K562 (cell line): ENCODE results near the gene COPA. TPM values are rescaled to one million over a fixed set of nuclear protein-coding genes. Genes with fewer than 3 reads are reported as not detected.

Experiments
- ETV1 ChIP-seq: fragments of 450-650 bp; conservative IDR thresholded peaks from 2 replicates; pipeline ENCODE4 v1.6.1; 2016; ENCODE audit warnings: missing genetic modification characterization, control low read depth, low read depth, missing compliant biosample characterization
- GTF2F1 ChIP-seq: IDR thresholded peaks from 2 replicates; pipeline ENCODE4 v1.6.1; 2011; ENCODE audit warnings: low read depth, low read length, improper control_type of control experiment
- ILF3 ChIP-seq: fragments of 450-650 bp; IDR thresholded peaks from 2 replicates; pipeline ENCODE4 v1.6.1; 2018; ENCODE audit warnings: antibody characterized with exemption, mild to moderate bottlenecking, moderate library complexity, borderline replicate concordance
- KDM2B ChIP-seq: fragments of 250-450 bp; sonication (Bioruptor Pico); IDR thresholded peaks from 2 replicates; pipeline ENCODE4 v1.8.0; 2021; ENCODE audit warnings: mild to moderate bottlenecking, moderate library complexity
- NCOR1 ChIP-seq: fragments of 450-650 bp; IDR thresholded peaks from 2 replicates; pipeline ENCODE4 v1.6.1; 2016; ENCODE audit warnings: mild to moderate bottlenecking, moderate library complexity
- RAD21 ChIP-seq, 2 experiments: fragments of 250-450 bp in 1 of 2; fragments of 450-650 bp in 1 of 2; sonication (Bioruptor Pico) in 1 of 2; formaldehyde crosslinking in 1 of 2; IDR thresholded peaks in 1 of 2; conservative IDR thresholded peaks in 1 of 2; 2 replicates each; pipeline versions ENCODE4 v1.4.0 to v1.8.0; 2020 to 2022; ENCODE audit warnings: mild to moderate bottlenecking in 2 of 2, moderate library complexity in 1 of 2
- SREBF2 ChIP-seq: sonication (generic); formaldehyde crosslinking; IDR thresholded peaks from 2 replicates; pipeline ENCODE4 v1.4.0; 2020; ENCODE audit warnings: mild to moderate bottlenecking, missing genetic modification reagents
- SRSF1 ChIP-seq: fragments of 200-400 bp; formaldehyde crosslinking; IDR thresholded peaks from 2 replicates; pipeline ENCODE4 v1.6.1; 2017; ENCODE audit warnings: mild to moderate bottlenecking, low read depth, low read length, moderate library complexity
- SRSF9 ChIP-seq: fragments of 200-400 bp; formaldehyde crosslinking; IDR thresholded peaks from 2 replicates; pipeline ENCODE4 v1.6.1; 2017; ENCODE audit warnings: low read depth, low read length, borderline replicate concordance
- ZNF143 ChIP-seq: sonication (generic); formaldehyde crosslinking; IDR thresholded peaks from 2 replicates; pipeline ENCODE4 v1.9.0; 2022; ENCODE audit warnings: mild to moderate bottlenecking, missing genetic modification reagents
- ZNF165 ChIP-seq: fragments of 250-450 bp; sonication (Bioruptor Pico); IDR thresholded peaks from 2 replicates; pipeline ENCODE4 v1.4.0; 2020; ENCODE audit warnings: borderline replicate concordance
- ZNF444 ChIP-seq: fragments of 250-450 bp; sonication (Bioruptor Pico); IDR thresholded peaks from 2 replicates; pipeline ENCODE4 v1.4.0; 2020; ENCODE audit warnings: mild to moderate bottlenecking, moderate library complexity
- ZNF77 ChIP-seq: fragments of 250-450 bp; sonication (Bioruptor Pico); IDR thresholded peaks from 2 replicates; pipeline ENCODE4 v1.5.0; 2020
- polyA plus RNA-seq, 8 experiments: library from polyadenylated mRNA; depleted of rRNA in 4 of 8; stranded (reverse) in 5 of 8; unstranded in 3 of 8; fragments of >200 nt; fragmentation: Nextera tagmentation in 2 of 8; fragmentation: Illumina TruSeq in 1 of 8; extraction: Ambion mirVana in 2 of 8; extraction: Trizol in 1 of 8; gene quantifications; 2 replicates each; pipeline versions ENCODE4 v1.2.1 to v1.2.3, GENCODE V29; 2011 to 2014; ENCODE audit warnings: inconsistent platforms in 1 of 8, missing spikeins in 1 of 8
- total RNA-seq, 7 experiments: library from RNA; depleted of rRNA in 6 of 7; stranded (reverse); fragments of >200 nt in 6 of 7; fragmentation: Illumina TruSeq in 2 of 7; extraction: Trizol in 2 of 7; gene quantifications; 2 replicates each; pipeline versions ENCODE4 v1.2.1 to v1.2.3, GENCODE V29; 2011 to 2021; ENCODE audit warnings: low replicate concordance in 1 of 7
- TF ChIP-seq, protein P1 (sequence below): fragments of 250-450 bp; sonication (Bioruptor Pico); IDR thresholded peaks from 2 replicates; pipeline ENCODE4 v1.5.0; 2021; ENCODE audit warnings: mild to moderate bottlenecking, moderate library complexity
- TF ChIP-seq, protein P2 (sequence below): fragments of 200-400 bp; formaldehyde crosslinking; IDR thresholded peaks from 2 replicates; pipeline ENCODE4 v1.6.1; 2017; ENCODE audit warnings: mild to moderate bottlenecking, low read depth, low read length, moderate library complexity

COPA gene
- total and polyA plus RNA-seq, 9 of the 15 experiments (the other 6 are each of a cell fraction or from before 2014, with no cell fraction given), result 49.8 to 222 (median 110) TPM

DNA sequence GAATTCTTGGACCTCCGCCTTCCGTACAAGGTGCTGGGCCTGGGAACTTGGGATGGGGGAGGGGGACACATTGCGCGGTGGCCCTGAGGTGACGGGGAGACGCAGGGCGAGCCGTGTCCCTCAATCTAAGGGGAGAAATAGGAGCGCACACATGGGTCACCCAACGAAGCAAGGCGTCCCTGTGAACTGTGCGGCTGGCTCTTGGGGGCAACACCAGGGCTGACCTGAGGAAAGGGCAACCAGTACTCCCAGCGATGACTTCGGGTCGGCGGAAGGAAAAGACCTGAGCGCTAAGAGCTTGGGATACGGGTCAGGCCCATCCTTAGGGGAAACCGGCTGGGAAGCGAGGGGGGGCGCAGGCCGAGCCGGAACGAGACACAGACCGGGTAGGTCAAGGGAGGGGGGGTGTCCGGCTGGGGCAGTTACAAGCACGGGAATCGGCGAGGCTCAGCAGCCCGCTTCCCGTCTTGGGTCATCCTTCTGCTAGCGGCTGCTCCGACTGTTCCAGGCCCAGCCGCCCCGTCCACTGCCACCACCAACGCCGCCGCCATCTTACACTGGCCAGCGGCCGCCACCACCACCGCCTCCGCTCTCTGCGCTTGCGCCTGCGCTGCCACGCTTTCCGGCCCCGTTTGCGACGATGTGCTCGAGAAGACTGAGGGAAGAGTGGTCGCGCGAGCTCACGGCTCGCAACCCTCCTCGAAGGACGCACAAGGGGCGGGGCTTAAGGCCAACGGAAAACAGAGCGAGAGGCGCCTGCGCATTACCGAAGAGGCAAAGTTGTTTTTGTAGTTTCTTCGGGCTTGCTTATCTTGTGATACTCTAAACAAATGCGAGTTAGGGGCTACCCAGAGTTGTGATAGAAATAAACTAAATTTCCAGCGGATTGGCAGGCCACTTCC, 80.9 kb downstream of the COPA start, which contains the start of gene DCAF8 (continued):
- TF ChIP-seq, protein P1, sequence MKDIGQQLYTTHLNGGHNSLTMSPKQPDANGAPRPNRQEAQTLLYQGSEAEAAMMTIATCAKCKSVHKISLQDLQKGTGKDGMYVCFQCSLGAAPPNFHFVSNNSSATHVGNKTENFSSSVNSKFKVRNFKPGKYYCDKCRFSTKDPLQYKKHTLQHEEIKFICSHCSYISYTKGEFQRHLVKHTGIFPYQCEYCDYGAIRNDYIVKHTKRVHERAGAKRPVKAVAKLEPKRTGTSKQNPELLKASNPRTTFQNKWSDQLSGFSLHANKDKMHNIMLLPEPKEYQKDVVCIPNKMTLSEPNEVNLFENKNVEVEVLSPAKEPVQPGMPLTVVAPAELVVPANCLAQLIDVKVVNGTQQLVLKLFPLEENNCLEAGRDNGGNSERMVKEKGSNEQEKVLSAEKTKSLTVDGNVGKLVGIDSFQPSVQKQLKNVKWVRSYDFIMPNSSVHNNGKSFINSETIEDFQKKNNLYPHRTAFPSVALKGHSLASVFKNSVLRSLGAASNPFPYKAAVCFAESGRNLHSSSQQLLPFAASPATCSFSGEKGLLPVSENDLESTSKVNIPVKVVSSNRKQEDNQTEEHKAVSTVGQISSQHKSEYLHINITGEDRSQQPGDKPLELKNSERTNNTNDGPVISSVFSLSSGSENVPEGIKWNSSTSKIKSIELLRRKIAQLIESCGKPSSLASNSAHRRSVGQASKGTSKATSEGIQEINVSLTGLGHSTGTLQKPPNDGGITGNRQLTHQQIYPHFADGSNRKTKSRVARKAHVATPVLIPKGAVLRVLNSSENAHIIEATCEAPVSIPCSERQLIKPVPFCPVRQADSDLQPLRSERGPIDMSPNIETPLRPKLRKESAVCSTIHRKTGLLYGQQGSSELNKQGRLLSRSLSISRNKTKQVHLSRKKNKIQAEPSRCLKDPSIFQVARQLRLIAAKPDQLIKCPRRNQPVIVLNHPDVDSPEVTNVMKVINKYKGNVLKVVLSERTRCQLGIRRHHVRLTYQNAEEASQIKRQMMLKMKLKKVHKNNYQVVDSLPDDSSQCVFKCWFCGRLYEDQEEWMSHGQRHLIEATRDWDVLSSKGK, result no peak
- TF ChIP-seq ETV1 (peak; percentile 23; the same call in 1 of the 2 replicates), KDM2B (CRISPR knock-in tag) (peak; percentile 73; the same call in 1 of the 2 replicates), ZNF143 (peak; percentile 56; the same call in 1 of the 2 replicates), SREBF2 (CRISPR knock-in tag) (no peak), RAD21 (CRISPR knock-in tag; conservative IDR thresholded peaks at IDR 0.05 in 1 of 2, IDR thresholded peaks at IDR 0.05 in 1 of 2) (no peak), SRSF9 (no peak), ZNF77 (CRISPR knock-in tag) (no peak), ZNF444 (CRISPR knock-in tag) (no peak), NCOR1 (0 out of 2 replicates have a peak, but pooled peaks have one; percentile 16), GTF2F1 (no peak), SRSF1 (no peak), ZNF165 (CRISPR knock-in tag) (no peak), ILF3 (no peak)
- TF ChIP-seq, protein P2, sequence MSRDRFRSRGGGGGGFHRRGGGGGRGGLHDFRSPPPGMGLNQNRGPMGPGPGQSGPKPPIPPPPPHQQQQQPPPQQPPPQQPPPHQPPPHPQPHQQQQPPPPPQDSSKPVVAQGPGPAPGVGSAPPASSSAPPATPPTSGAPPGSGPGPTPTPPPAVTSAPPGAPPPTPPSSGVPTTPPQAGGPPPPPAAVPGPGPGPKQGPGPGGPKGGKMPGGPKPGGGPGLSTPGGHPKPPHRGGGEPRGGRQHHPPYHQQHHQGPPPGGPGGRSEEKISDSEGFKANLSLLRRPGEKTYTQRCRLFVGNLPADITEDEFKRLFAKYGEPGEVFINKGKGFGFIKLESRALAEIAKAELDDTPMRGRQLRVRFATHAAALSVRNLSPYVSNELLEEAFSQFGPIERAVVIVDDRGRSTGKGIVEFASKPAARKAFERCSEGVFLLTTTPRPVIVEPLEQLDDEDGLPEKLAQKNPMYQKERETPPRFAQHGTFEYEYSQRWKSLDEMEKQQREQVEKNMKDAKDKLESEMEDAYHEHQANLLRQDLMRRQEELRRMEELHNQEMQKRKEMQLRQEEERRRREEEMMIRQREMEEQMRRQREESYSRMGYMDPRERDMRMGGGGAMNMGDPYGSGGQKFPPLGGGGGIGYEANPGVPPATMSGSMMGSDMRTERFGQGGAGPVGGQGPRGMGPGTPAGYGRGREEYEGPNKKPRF, result no peak
